RWPE1 (cell line): ENCODE measurements around the gene TRUB2.

Experiments
- CTCF ChIA-PET: fragments of 350-600 bp; sonication (Branson Sonifier 250); formaldehyde crosslinking; extraction: SDS; loops from one replicate; lab custom pipeline; 2021; lab: Yijun Ruan, JAX
- POLR2A ChIA-PET: fragments of 400-600 bp; formaldehyde crosslinking; extraction: SDS; loops from one replicate; lab custom pipeline; 2020; ENCODE audit warnings: antibody characterized with exemption; ENCODE audit not compliant: low non-redundant PET; lab: Yijun Ruan, JAX
- DNase-seq: peaks from one replicate; pipeline ENCODE4 v3.0.0; 2012; ENCODE audit warnings: low spot score
- H3K27ac ChIP-seq: fragments of 450-650 bp; 2 replicates; pipeline ENCODE4 v1.5.1; 2017
- TF ChIP-seq, protein P1 (sequence below): fragments of 450-650 bp; conservative IDR thresholded peaks from 2 replicates; pipeline ENCODE4 v1.5.1; 2017; ENCODE audit warnings: low read depth, mild to moderate bottlenecking

Gene TRUB2

DNA sequence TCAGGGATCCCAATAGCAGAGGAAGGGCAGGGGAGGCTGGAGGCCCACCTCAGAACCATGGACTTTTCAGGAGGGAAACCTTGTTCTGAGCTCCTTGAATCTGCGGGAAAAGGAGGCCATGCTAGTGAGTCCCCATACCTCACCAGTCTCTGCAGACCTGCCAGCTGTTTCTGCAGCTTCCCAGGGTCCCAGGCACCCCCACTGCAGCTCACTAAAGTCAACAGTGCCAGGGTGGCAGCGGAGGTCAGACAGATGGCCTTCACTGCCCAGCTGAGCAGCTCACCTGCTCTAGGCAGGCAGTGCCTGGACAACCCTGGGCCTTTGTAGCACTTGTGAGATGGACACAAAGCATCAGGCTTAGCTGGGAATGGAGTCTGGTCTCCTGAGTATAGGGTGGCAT, 13.7 kb upstream of the TRUB2 start:
- no peak for DNase-seq
- TF ChIP-seq, protein P1, sequence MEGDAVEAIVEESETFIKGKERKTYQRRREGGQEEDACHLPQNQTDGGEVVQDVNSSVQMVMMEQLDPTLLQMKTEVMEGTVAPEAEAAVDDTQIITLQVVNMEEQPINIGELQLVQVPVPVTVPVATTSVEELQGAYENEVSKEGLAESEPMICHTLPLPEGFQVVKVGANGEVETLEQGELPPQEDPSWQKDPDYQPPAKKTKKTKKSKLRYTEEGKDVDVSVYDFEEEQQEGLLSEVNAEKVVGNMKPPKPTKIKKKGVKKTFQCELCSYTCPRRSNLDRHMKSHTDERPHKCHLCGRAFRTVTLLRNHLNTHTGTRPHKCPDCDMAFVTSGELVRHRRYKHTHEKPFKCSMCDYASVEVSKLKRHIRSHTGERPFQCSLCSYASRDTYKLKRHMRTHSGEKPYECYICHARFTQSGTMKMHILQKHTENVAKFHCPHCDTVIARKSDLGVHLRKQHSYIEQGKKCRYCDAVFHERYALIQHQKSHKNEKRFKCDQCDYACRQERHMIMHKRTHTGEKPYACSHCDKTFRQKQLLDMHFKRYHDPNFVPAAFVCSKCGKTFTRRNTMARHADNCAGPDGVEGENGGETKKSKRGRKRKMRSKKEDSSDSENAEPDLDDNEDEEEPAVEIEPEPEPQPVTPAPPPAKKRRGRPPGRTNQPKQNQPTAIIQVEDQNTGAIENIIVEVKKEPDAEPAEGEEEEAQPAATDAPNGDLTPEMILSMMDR: no peak
- ChIA-PET POLR2A (interaction anchor here (0.5 to 1.5 kb wide), 2 partner anchors 60 to 731 kb away, joined by 4 to 10 read pairs; partner anchors contain the start of genes GOLGA2 and SWI5), CTCF (interaction anchor here (0.7 to 1.2 kb wide), 2 partner anchors 26 to 47 kb away, joined by 3 read pairs; no protein-coding TSS in a partner anchor)
- peak overlapping the region; percentile 15 for H3K27ac ChIP-seq

DNA sequence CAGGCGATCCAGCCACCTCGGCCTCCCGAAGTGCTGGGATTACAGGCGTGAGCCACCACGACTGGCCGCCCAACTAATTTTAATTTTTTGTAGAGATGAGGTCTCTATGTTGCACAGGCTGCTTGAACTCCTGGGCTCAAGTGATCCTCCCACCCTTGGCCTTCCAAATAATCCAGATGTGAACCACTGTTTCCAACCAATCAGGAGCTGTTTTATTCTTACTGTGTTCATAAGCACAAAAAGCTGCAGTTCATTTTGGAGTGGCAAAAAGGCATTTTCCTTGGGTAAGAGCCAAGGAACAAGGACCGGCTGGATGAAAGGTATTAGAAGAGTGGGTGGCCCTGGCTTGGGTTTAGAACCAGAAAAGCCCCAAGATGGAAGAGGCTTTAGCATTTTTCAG, 12.9 kb upstream of the TRUB2 start:
- peak overlapping the region; percentile 36 for H3K27ac ChIP-seq
- TF ChIP-seq, protein P1: no peak
- POLR2A ChIA-PET: no interaction called here
- CTCF ChIA-PET: interaction anchor here (0.6 kb wide), 1 partner anchor 86 kb away, joined by 4 read pairs; no protein-coding TSS in a partner anchor
- no peak for DNase-seq

- TF ChIP-seq, protein P1: no peak
- peak overlapping the region; percentile 36 for H3K27ac ChIP-seq
- no peak for DNase-seq
- POLR2A ChIA-PET: no interaction called here
- CTCF ChIA-PET: interaction anchor here (0.6 to 2.0 kb wide), 4 partner anchors 8 to 1292 kb away, joined by 3 to 9 read pairs (median 3); no protein-coding TSS in a partner anchor
These were observed 11.2 kb upstream of the TRUB2 start for GRCh38 chr9:128333451-128333869.

DNA sequence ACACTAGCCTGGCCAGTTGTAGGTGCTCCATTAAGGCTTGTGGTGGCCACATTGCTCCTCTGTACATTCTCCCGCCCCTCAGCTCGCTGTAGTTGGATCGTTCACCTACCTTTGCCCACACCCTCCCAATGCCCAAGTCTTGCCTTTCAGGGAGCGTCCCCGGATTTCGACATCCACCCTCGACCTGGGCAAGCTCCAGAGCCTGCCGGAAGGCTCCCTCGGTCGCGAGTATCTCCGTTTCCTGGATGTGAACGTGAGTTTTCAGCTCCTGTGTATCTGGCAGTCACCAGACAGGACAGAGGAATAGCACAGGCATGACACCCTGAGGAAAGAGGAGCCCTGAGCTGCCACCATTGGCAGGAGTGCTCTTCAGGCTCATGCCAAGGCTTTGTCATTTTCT, 3.4 kb upstream of the TRUB2 start:
- POLR2A ChIA-PET: no interaction called here
- H3K27ac ChIP-seq: peak overlapping the region; percentile 49
- TF ChIP-seq, protein P1: no peak
- no peak for DNase-seq
- CTCF ChIA-PET: interaction anchor here (0.9 kb wide), 1 partner anchor 16 kb away, joined by 3 read pairs; no protein-coding TSS in a partner anchor

DNA sequence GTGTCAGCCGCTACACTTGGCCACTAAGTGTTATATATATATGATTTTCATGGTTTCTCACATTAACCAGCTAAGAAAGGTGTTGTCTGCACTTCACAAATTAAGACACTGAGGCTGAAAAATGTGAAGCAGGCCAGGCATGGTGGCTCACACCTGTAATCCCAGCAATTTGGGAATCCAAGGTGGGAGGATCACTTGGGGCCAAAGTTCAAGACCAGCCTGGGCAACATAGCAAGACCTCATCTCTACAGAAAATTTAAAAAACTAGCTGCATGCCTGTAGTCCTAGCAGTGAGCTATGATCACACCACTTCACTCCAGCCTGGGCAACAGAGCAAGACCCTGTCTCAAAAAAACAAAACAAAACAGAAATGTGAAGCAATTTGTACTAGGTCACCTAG, 2.2 kb upstream of the TRUB2 start:
- CTCF ChIA-PET: interaction anchor here (1.4 kb wide), 1 partner anchor 17 kb away, joined by 9 read pairs; no protein-coding TSS in a partner anchor
- POLR2A ChIA-PET: no interaction called here

GRCh38 chr9:128323791-128324190, 1.5 kb upstream of the TRUB2 start:
- ChIA-PET POLR2A (no interaction called here), CTCF (interaction anchor here (1.4 kb wide), 1 partner anchor 18 kb away, joined by 9 read pairs; no protein-coding TSS in a partner anchor)
- peak overlapping the region; percentile 93 for H3K27ac ChIP-seq
- DNase-seq: no peak
- TF ChIP-seq, protein P1: no peak

More for the DNA sequence above, 2.2 kb upstream of the TRUB2 start:
- TF ChIP-seq, protein P1: no peak
- no peak for DNase-seq
- peak overlapping the region; percentile 93 for H3K27ac ChIP-seq
